IPS-18c (cell line): ENCODE data around the gene ZNF431.
"Not testable (repeated sequence)": the region's sequence is repeated elsewhere in the genome, so short reads cannot be mapped to it uniquely, and the experiment has no call there.

Experiments
- H3K4me3 ChIP-seq: 2 replicates; pipeline ENCODE4 v1.7.0; 2013; ENCODE audit warnings: low read depth, mild to moderate bottlenecking, low read length, moderate library complexity; ENCODE audit not compliant: insufficient read depth
- H3K9me3 ChIP-seq: one replicate; pipeline ENCODE4 v1.6.1; 2013; ENCODE audit warnings: mild to moderate bottlenecking, low read length, moderate library complexity; ENCODE audit not compliant: control insufficient read depth, insufficient read depth

The ZNF431 gene

GRCh38 chr19:21236751-21237150, 94.9 kb downstream of the ZNF431 start:
- H3K9me3 ChIP-seq, H3K4me3 ChIP-seq: not testable (repeated sequence)

GRCh38 chr19:21238670-21239069, 96.8 kb downstream of the ZNF431 start:
- Histone ChIP-seq H3K9me3 (no peaks in the 10 kb centered on the region), H3K4me3 (no peak overlapping the region)
